Erythroblast (primary cell): ENCODE data around the gene NOXA1.

Source experiments
- GATA1 ChIP-seq: IDR thresholded peaks from 2 replicates; pipeline ENCODE4 v1.6.1; 2011; ENCODE audit warnings: low read depth, mild to moderate bottlenecking, control low read depth, low read length, moderate library complexity
- POLR2A ChIP-seq: IDR thresholded peaks from 2 replicates; pipeline ENCODE4 v1.6.1; 2011; ENCODE audit warnings: mild to moderate bottlenecking, low read length

GRCh38 chr9:137433349-137433915 is 10.2 kb downstream of the NOXA1 start:
- no peak for TF ChIP-seq POLR2A
- TF ChIP-seq GATA1 = no peak
